ENCODE data around the gene SLC66A2.
A peak's percentile ranks its signal among the peaks of the same experiment; 100 is the strongest.
"Not testable (repeated sequence)": the region's sequence is repeated elsewhere in the genome, so short reads cannot be mapped to it uniquely, and the experiment has no call there.

SLC66A2 gene

GRCh38 chr18:79970419-79971133 lies 19.1 kb upstream of the SLC66A2 start:
- no peak for DNase-seq

- DNase-seq = no peak
Observed at GRCh38 chr18:79965119-79965902, 13.9 kb upstream of the SLC66A2 start.

- DNase-seq = peak; percentile 67
Observed at GRCh38 chr18:79964330-79965118, 13.1 kb upstream of the SLC66A2 start, which contains the start of gene HSBP1L1. Gene HSBP1L1 (plus strand): TSS chr18:79964643. CDS start chr18:79964736, 93 bp downstream.

GRCh38 chr18:79963658-79964329 lies 12.3 kb upstream of the SLC66A2 start:
- DNase-seq = no peak

GRCh38 chr18:79962835-79963657 lies 11.6 kb upstream of the SLC66A2 start:
- peak; percentile 53 for DNase-seq

GRCh38 chr18:79962311-79962710 lies 10.9 kb upstream of the SLC66A2 start:
- no peak for DNase-seq

GRCh38 chr18:79961527-79962291 lies 10.3 kb upstream of the SLC66A2 start:
- no peak for DNase-seq

- no peak for DNase-seq
Observed at GRCh38 chr18:79960921-79961526, 9.6 kb upstream of the SLC66A2 start.

GRCh38 chr18:79960161-79960801 lies 8.8 kb upstream of the SLC66A2 start:
- not testable (repeated sequence) for DNase-seq

- DNase-seq = no peak
Observed at GRCh38 chr18:79958981-79959380, 7.5 kb upstream of the SLC66A2 start.

- DNase-seq = no peak
Observed at GRCh38 chr18:79956276-79956675, 4.8 kb upstream of the SLC66A2 start.

GRCh38 chr18:79955302-79956075 lies 4.0 kb upstream of the SLC66A2 start:
- DNase-seq = no peak

- DNase-seq = no peak
Observed at GRCh38 chr18:79954791-79955190, 3.3 kb upstream of the SLC66A2 start.

GRCh38 chr18:79953971-79954651 lies 2.7 kb upstream of the SLC66A2 start:
- DNase-seq = no peak

- DNase-seq = no peak
Observed at GRCh38 chr18:79952996-79953559, 1.6 kb upstream of the SLC66A2 start.

- DNase-seq = no peak
Observed at GRCh38 chr18:79952456-79952995, 1.1 kb upstream of the SLC66A2 start.

GRCh38 chr18:79950515-79951341 lies 725 bp downstream of the SLC66A2 start:
- DNase-seq = no peak

Data from CD4-positive, alpha-beta T cell treated with Interleukin-15 for 1 hour (primary cell).